OCI-LY7 (cell line): Measurements from ENCODE around the gene MNT.

Experiments used
- CTCF ChIP-seq: fragments of 200-600 bp; sonication (generic); conservative IDR thresholded peaks from 2 replicates; pipeline ENCODE4 v1.5.1; 2014; ENCODE audit warnings: mild to moderate bottlenecking, antibody characterized with exemption, low read length, moderate library complexity, mixed read lengths
- EZH2phosphoT487 ChIP-seq: fragments of 200-600 bp; sonication (generic); IDR thresholded peaks from 2 replicates; pipeline ENCODE4 v1.6.1; 2018; ENCODE audit warnings: low read depth, borderline replicate concordance, mild to moderate bottlenecking, mixed run types, antibody characterized with exemption, low read length, moderate library complexity, mixed read lengths

GRCh38 chr17:2440930-2441329, 40.1 kb upstream of the MNT start:
- TF ChIP-seq CTCF (no peak), EZH2phosphoT487 (no peak)
